ELR (cell line): ENCODE data around the gene LRRC27.

ENCODE experiments used
- DNase-seq: peaks from one replicate; pipeline ENCODE4 v3.0.0-alpha.2; 2015; ENCODE audit warnings: low read depth

The LRRC27 gene

GRCh38 chr10:132402781-132403241 is 70.8 kb downstream of the LRRC27 start:
- no peak for DNase-seq

DNA sequence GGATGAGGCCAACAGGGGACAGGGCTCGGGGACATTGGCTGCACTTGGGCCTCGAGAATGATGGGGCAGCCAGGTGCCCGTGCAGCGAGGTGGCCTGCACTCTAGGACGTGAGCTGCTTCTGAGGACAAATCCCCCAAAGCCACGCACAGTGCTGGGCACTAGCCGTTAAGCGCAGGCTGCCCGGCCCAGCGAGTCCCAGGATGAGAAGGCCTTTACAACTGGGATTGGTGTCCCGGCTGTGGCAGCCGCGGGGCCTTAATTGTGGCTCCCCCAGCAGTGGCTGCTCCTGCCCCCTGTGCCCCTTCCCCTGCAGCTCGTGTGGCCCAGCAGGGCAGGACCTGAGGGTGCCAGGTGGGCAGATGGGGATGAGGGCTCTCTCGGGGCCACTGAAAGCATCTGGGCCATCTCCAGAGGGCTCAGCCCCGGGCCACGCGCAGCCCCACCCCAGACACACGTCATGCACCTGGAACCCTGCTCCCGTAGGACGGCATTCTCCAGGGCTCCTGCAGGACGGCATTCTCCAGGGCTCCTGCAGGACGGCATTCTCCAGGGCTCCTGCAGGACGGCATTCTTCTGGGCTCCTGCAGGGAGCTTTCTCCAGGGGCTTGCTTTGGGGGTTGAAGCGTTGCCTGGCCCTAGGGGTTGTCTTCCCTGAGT is 71.6 kb downstream of the LRRC27 start:
- no peak for DNase-seq

- DNase-seq: no peak
These were observed 72.3 kb downstream of the LRRC27 start for GRCh38 chr10:132404169-132404880.

GRCh38 chr10:132404911-132405462 is 73.0 kb downstream of the LRRC27 start:
- DNase-seq: no peak

DNA sequence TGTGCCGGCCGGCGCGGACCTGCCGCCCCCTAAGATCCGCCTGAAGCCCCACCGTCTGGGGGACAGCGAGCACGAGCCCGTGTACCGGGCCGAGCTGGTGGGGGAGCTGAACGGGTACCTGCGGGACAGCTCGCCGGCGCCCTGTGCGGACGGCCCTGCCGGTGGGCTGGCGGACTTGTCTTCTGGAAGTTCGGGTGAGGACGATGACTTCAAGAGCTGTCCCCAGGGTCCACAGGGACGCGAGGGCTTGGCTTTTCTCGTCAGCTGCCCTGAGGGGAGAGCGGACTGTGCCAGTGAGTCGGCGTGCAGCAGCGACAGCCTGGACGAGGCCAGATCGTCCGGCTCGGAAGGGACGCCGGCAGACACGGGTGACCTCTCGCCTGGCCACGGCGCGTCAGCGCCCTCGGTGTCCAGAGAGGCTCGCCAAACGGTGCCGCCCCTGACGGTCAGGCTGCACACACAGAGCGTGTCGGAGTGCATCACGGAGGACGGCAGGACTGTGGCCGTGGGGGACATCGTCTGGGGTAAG is 73.5 kb downstream of the LRRC27 start:
- DNase-seq: no peak

DNA sequence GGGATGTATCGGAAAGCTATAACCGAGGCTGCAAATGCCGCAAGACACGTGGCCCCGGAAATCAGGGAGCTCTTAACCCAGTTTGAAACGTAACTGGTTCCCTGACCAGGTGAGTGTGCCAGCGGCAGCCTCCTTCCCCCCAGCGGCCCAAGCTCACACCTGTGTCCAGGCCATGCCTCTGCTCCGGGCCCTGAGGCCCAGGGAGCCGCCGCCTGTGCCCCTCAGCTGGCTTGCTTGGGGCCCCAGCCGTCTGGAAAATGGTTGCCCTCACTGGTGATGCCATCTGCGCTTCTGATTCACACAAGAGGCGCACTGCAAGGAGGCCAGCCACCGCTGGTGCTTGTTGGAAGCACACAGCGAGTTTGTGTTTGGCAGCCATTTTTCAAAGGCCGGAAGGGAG is 74.2 kb downstream of the LRRC27 start:
- no peak for DNase-seq

- DNase-seq: no peak
These were observed 74.8 kb downstream of the LRRC27 start for GRCh38 chr10:132406750-132407149.

- no peak for DNase-seq
These were observed 75.3 kb downstream of the LRRC27 start for GRCh38 chr10:132407243-132407746.

DNA sequence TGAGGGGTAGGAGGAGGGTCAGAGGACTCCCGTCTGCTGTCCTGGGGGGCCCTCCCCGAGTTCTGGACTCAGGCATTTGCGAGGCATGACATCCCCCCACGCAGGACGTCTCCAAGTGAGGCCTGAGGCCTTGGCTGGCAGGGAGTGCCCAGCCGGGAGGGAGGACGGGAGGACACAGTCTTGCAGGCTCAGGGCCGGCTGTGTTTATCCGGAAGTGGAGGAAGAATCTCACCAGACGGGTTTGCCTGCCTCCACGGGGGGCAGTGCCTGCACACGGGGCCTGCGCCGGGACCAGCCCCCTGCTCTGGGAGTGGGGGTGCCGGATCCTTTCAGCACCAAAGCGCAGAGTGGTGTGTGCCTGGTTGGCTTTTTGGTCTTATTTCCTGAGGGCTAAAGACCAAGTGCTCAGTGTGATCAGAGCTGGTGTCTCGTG is 75.9 kb downstream of the LRRC27 start:
- DNase-seq: no peak

GRCh38 chr10:132408367-132408781 is 76.4 kb downstream of the LRRC27 start:
- DNase-seq: no peak

GRCh38 chr10:132408823-132409666 is 77.1 kb downstream of the LRRC27 start:
- no peak for DNase-seq

DNA sequence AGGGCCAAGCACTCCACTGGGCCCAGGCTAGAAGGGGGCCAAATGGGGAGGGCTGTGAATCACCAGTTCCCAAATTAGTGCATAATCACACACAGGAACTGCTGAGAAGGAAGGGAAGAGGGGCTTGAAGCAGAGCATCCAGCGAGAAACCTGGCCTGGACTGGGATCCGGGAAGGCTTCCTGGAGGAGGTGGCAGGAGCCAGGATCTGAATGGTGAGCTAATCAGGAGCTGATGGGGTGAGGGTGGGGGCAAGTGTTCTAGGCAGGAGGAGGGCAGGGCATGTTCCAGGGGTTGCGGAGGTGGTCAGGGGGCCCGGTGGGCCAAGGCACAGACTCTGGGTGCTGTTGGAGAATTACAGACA is 77.7 kb downstream of the LRRC27 start:
- no peak for DNase-seq

DNA sequence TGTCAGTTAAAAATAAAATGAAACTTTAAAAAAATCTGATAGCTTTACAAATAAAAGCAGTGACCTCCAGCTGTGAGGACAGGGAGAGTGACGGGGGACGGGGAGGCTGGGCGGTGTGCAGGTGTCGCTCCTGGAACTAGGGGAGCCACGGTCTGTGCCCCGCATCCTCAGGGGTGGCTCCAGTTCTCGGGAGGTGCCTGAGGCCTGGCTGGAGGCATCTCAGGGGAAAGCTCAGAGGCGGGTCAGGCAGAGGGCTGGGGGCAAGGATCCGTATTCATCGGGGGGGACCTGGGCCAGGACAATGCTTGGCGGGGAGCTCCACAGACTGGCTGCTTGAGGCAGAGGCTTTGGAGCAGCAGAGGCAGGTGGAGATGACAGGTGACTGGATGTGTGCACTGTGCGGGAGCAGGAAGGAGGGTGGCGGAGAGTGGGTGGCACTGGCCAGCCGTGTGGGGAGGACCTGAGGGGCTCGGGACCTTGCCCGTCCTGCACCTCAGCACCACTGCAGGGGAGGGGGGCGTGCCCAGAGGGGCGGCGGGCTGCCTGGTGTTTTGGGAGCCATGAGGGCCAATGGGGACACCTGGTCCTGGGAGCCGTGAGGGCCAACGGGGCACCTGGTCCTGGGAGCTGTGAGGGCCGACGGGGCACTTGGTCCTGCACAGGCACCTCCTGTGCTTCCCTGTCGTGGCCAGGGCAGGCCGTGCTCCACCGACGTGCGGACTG is 78.2 kb downstream of the LRRC27 start:
- DNase-seq: no peak

- no peak for DNase-seq
These were observed 79.0 kb downstream of the LRRC27 start for GRCh38 chr10:132410779-132411532.

DNA sequence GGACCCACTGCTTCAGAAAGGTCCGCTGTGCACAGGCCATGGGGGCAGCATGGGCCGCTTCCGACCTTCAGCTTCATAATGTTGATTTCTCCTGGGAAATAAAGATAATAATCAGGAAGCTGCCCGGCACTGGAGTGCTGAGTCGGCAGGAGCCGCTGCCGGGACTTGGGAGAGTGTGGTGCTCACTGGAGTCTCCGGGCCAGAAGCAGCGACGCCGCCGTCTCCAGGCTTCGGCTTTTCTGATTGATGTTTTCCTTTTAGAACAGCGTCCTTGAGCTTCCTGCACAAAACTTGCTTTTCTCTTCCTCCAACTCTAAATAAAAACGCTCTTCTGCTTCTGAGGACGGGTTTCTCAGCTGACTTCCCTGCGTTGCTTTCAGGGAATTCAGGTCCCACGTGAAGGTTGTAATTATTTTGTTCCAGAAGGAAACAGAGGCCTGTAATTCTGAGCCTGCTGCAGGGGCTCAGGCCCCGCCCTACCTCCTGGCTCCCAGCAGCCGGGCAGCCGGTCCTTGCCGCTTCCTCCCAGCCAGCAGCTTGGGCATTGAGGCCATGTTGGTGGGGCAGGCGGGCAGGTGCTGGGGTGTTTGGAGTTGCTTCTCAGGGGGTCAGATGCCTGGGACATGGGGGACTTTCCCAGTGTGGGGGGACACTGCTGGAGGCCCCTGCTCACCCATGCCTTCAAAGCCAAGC is 79.7 kb downstream of the LRRC27 start:
- DNase-seq: no peak

DNA sequence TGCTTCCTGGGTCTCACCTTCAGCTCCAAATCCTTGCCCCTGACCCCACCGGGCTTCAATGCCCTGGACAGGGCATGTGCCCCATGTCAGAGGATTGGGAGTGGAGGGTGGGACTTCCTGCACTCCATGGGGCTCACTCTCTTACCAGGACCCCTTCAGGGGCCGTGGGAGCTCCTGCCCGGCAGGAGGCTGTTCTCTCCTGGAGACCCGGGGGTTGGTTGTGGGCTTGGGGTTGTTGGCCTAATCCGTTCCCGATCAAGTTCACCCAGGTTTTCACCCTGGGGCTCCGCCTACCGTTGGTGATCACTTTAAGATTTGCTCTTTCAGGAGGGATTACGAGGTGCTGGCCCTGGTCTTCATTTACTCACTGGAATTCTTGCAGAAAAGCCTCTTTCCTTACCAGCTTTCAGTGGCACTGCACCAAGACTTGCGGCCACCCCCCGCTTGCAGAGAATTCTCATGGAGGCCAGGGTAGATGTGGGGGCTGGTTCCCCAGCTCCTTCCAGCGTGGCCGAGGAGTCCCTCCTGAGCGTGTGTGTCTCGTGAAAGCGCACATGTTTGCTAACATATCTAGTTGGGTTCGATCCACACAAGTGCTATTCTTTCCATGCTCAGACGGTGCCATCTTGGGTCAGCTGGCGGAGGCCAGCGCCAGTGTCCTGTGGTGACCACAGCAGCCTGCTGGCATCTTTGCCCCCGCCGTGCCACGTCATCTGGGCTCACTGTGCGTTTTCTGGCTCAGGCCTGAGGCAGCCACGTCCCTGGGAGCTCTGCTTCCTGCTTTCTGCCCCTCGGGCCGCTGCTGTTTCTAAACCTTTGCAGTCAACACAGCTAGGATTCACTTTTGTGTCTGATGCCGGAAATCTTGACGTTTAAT is 80.6 kb downstream of the LRRC27 start:
- DNase-seq: no peak

- DNase-seq: no peak
These were observed 81.5 kb downstream of the LRRC27 start for GRCh38 chr10:132413226-132414205.
